ENCODE results near the gene PRPF40A. TPM values are rescaled to one million over a fixed set of nuclear protein-coding genes. Genes with fewer than 3 reads are reported as not detected.

Gene PRPF40A
- polyA plus RNA-seq, 1 experiment = 113 TPM

DNA sequence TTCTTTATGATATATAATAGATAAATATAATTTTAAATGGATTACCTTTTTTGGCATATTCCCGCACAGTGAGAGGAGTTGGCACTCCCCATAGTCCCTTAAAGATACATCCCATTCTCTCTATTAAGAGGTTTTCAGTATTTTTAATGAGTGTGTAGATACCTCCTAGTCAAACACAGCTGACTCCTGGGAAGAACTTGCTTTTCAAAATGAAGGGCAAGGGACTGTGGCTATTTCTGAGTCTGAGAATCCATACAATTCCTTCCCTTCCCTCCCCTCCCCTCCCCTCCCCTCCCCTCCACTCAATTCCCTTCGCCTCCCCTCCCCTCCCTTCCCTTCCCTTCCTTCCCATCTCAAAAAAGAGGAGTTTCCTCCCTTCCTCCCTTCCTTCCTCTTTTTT lies 93.5 kb downstream of the PRPF40A start:
- H3K9me3 ChIP-seq (ENCODE audit: control insufficient read depth, insufficient read depth, low read length) = no peaks in the 10 kb centered on the region
- no peak for DNase-seq (ENCODE audit: low read depth, low spot score)
- H3K27ac ChIP-seq (ENCODE audit: low read depth, low read length) = no peak overlapping the region
- no peak overlapping the region for H3K4me3 ChIP-seq (ENCODE audit: low read depth, low read length)
- H3K27me3 ChIP-seq (ENCODE audit: control insufficient read depth, insufficient read depth, low read length) = no peaks in the 10 kb centered on the region
- POLR2A ChIA-PET = no interaction called here
- TF ChIP-seq, protein P1, sequence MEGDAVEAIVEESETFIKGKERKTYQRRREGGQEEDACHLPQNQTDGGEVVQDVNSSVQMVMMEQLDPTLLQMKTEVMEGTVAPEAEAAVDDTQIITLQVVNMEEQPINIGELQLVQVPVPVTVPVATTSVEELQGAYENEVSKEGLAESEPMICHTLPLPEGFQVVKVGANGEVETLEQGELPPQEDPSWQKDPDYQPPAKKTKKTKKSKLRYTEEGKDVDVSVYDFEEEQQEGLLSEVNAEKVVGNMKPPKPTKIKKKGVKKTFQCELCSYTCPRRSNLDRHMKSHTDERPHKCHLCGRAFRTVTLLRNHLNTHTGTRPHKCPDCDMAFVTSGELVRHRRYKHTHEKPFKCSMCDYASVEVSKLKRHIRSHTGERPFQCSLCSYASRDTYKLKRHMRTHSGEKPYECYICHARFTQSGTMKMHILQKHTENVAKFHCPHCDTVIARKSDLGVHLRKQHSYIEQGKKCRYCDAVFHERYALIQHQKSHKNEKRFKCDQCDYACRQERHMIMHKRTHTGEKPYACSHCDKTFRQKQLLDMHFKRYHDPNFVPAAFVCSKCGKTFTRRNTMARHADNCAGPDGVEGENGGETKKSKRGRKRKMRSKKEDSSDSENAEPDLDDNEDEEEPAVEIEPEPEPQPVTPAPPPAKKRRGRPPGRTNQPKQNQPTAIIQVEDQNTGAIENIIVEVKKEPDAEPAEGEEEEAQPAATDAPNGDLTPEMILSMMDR (IDR thresholded peaks at IDR 0.05; ENCODE audit: low read depth, low read length) = no peak
- CTCF ChIA-PET = interaction anchor here (0.6 to 1.3 kb wide), 3 partner anchors 10 to 597 kb away, joined by 3 to 4 read pairs (median 3); no protein-coding TSS in a partner anchor

DNA sequence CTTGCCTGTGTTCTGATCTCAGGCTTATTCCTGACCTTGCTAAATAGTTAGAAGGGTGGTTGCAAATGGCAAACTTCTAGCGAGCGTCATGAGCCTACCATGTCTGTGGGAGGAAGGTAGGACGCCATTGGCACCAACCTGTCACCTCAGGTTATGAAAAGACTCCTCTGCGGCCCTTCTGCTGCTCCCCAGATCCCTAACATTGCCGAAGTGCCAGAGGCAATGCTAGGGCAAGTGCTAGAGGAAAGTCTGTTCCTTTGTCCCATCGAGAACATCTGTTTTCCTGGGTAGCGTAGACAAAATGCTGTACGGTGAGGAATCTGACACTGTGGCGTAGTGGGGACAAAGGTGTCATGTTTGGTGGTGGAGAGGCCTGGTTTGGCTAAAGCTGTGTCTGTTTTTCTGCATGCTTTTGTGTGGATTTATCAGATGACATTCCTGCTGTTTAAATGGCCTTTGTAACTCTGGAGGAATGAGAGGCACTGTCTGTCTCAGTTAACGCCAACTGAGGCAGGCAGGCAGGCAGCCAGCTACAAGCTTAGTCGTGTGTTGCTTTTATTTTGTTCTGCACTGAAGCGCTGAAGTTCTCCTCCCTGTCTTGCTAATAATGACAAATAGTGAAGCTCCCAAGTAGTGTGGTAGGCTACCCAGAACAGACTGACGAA lies 94.1 kb downstream of the PRPF40A start:
- DNase-seq (ENCODE audit: low read depth, low spot score) = no peak
- TF ChIP-seq, protein P1 (IDR thresholded peaks at IDR 0.05; ENCODE audit: low read depth, low read length) = no peak
- CTCF ChIA-PET = interaction anchor here (0.6 to 1.3 kb wide), 3 partner anchors 10 to 597 kb away, joined by 3 to 4 read pairs (median 3); no protein-coding TSS in a partner anchor
- Histone ChIP-seq H3K9me3 (ENCODE audit: control insufficient read depth, insufficient read depth, low read length) (no peaks in the 10 kb centered on the region), H3K27me3 (ENCODE audit: control insufficient read depth, insufficient read depth, low read length) (no peaks in the 10 kb centered on the region), H3K27ac (ENCODE audit: low read depth, low read length) (no peak overlapping the region), H3K4me3 (ENCODE audit: low read depth, low read length) (no peak overlapping the region)
- POLR2A ChIA-PET = no interaction called here

DNA sequence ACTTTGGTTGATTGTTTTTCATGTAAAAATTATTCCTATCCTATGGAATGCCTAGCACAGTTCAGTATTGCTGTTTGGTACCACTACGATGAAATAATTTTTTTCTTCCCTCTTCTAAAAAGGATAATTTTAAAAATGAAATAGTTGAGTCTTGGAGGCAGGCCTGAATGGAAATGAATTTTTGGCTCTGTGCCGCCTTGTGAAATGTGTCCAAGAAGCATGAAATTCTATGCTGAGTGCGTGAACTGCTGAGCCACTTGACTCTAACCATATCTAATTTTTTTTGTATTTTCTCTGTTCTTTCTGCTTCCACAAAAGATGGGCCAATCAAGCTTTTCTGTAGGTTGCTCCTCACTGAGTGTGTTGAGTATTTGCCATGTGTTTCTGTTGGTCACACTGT lies 95.0 kb downstream of the PRPF40A start:
- H3K9me3 ChIP-seq (ENCODE audit: control insufficient read depth, insufficient read depth, low read length) = no peaks in the 10 kb centered on the region
- no peak for DNase-seq (ENCODE audit: low read depth, low spot score)
- H3K27ac ChIP-seq (ENCODE audit: low read depth, low read length) = no peak overlapping the region
- H3K4me3 ChIP-seq (ENCODE audit: low read depth, low read length) = no peak overlapping the region
- TF ChIP-seq, protein P1 (IDR thresholded peaks at IDR 0.05; ENCODE audit: low read depth, low read length) = no peak
- POLR2A ChIA-PET = no interaction called here
- CTCF ChIA-PET = interaction anchor here (1.0 kb wide), 1 partner anchor 446 kb away, joined by 3 read pairs; no protein-coding TSS in a partner anchor
- H3K27me3 ChIP-seq (ENCODE audit: control insufficient read depth, insufficient read depth, low read length) = no peaks in the 10 kb centered on the region

DNA sequence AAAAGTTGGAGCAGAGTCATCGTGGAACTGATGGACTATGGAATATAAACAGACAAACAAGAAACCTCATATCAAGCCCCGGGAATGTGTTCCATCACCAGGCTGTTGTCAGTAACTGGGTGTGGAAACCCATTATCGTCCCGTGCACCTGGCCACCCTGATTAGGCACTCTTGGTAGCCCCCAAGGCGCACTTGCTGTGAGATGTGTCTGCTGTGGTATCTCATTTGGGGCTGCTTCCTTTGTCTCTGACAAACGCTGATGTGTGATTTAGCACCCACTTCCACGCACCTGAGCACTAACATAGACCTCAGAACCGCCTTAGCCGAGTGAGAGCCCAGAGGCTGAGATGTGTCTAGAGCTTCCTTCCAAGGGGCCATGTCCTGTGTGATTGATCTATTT lies 96.3 kb downstream of the PRPF40A start:
- TF ChIP-seq, protein P1 (IDR thresholded peaks at IDR 0.05; ENCODE audit: low read depth, low read length) = no peak
- ChIA-PET POLR2A (no interaction called here), CTCF (interaction anchor here (0.7 to 0.8 kb wide), 2 partner anchors 15 to 445 kb away, joined by 3 read pairs; no protein-coding TSS in a partner anchor)
- Histone ChIP-seq H3K27ac (ENCODE audit: low read depth, low read length) (no peak overlapping the region), H3K9me3 (ENCODE audit: control insufficient read depth, insufficient read depth, low read length) (no peaks in the 10 kb centered on the region), H3K4me3 (ENCODE audit: low read depth, low read length) (no peak overlapping the region), H3K27me3 (ENCODE audit: control insufficient read depth, insufficient read depth, low read length) (no peaks in the 10 kb centered on the region)
- no peak for DNase-seq (ENCODE audit: low read depth, low spot score)

DNA sequence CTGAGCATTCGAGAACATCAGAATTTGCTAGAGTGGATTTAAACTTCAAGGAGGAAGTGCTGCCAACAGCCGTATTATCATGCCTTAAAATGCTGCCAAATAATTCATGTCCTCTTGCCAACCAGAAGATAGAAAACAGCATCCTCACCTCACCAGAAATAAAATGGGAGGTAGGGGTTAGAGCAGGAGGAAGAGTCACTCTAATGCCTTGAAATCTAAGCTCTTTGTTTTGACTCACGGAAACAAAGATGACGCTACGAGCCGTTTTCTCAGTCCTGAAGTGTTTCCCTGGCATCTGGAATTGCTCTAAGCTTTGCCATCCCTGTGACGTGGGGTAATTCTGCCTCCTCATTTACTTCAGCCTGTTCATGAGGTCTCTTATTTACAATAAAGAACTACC lies 97.1 kb downstream of the PRPF40A start:
- Histone ChIP-seq H3K4me3 (ENCODE audit: low read depth, low read length) (no peak overlapping the region), H3K9me3 (ENCODE audit: control insufficient read depth, insufficient read depth, low read length) (no peaks in the 10 kb centered on the region), H3K27ac (ENCODE audit: low read depth, low read length) (no peak overlapping the region), H3K27me3 (ENCODE audit: control insufficient read depth, insufficient read depth, low read length) (no peaks in the 10 kb centered on the region)
- ChIA-PET POLR2A (no interaction called here), CTCF (interaction anchor here (0.6 kb wide), 1 partner anchor 431 kb away, joined by 3 read pairs; no protein-coding TSS in a partner anchor)
- TF ChIP-seq, protein P1 (IDR thresholded peaks at IDR 0.05; ENCODE audit: low read depth, low read length) = no peak
- no peak for DNase-seq (ENCODE audit: low read depth, low spot score)

All from AG04450 (cell line).